ENCODE data around the gene RARA.
A peak's percentile ranks its signal among the peaks of the same experiment; 100 is the strongest.

The RARA gene

DNA sequence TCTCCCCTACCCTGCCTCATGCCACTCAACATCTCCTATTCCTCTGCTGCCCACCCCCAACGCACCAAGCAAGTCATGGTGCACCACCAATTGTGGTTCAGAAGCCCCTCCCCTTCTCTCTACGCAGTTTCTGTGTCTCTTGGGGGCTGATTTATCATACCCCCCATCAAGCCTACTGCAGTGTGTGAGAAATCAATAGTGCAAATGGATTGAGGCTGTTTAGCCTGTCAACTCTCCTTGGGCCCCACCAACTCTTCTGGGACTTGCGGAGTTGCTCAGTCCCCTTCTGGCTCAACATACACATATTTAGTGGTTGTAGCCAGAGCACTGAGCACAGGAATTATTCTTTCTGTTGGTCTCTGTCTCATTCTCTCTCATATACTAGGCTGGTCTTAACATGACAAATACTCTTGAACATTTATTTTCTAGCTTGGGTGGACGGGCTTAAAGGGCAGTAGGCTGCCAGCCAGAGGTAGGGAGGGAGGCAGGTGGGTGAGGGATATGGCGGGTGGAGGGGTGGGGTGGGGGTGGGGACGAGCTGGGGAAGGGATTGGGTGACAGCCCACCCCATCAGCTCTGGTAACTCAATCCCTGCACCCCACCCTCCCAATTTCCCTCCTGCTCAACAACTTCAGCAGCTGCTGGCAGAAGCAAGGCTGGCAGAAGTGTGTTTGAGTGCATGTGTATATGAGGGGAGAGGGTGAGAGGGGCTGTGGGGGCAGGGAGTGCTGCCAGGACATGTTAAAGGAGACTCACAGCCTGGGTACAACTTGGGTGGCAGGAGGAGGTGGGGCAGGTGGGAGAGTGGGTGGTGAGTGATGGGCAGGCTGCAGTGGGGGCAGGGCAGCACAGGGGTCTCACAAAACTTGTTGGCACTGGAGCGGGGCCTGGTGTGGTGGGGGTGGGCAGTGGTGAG, 4.9 kb downstream of the RARA start (continued):
- TF ChIP-seq, protein P1, sequence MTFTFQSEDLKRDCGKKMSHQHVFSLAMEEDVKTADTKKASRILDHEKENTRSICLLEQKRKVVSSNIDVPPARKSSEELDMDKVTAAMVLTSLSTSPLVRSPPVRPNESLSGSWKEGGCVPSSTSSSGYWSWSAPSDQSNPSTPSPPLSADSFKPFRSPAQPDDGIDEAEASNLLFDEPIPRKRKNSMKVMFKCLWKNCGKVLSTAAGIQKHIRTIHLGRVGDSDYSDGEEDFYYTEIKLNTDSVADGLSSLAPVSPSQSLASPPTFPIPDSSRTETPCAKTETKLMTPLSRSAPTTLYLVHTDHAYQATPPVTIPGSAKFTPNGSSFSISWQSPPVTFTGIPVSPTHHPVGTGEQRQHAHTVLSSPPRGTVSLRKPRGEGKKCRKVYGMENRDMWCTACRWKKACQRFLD (tag by site-specific recombination; IDR thresholded peaks at IDR 0.05): no peak
- TF ChIP-seq, protein P2, sequence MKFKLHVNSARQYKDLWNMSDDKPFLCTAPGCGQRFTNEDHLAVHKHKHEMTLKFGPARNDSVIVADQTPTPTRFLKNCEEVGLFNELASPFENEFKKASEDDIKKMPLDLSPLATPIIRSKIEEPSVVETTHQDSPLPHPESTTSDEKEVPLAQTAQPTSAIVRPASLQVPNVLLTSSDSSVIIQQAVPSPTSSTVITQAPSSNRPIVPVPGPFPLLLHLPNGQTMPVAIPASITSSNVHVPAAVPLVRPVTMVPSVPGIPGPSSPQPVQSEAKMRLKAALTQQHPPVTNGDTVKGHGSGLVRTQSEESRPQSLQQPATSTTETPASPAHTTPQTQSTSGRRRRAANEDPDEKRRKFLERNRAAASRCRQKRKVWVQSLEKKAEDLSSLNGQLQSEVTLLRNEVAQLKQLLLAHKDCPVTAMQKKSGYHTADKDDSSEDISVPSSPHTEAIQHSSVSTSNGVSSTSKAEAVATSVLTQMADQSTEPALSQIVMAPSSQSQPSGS (tag by site-specific recombination; IDR thresholded peaks at IDR 0.05; ENCODE audit: low read depth): no peak
- TF ChIP-seq ZNF521 (tag by site-specific recombination; IDR thresholded peaks at IDR 0.05) (no peak), ZNF24 (tag by site-specific recombination; IDR thresholded peaks at IDR 0.05) (no peak), ZNF600 (tag by site-specific recombination; IDR thresholded peaks at IDR 0.05) (no peak), ZNF248 (tag by site-specific recombination; IDR thresholded peaks at IDR 0.05) (no peak), SCRT1 (tag by site-specific recombination; IDR thresholded peaks at IDR 0.05; ENCODE audit: borderline replicate concordance) (no peak), ZFHX2 (tag by site-specific recombination; conservative IDR thresholded peaks at IDR 0.05) (peak; percentile 84), ZNF623 (tag by site-specific recombination; IDR thresholded peaks at IDR 0.05) (no peak), YY1 (tag by site-specific recombination; IDR thresholded peaks at IDR 0.05) (no peak), GLIS1 (tag by site-specific recombination; IDR thresholded peaks at IDR 0.05) (peak; percentile 99), GLIS2 (tag by site-specific recombination; IDR thresholded peaks at IDR 0.05) (peak; percentile 72; the same call in 1 of the 2 replicates), ZNF677 (tag by site-specific recombination; IDR thresholded peaks at IDR 0.05) (no peak), ZXDB (tag by site-specific recombination; IDR thresholded peaks at IDR 0.05) (no peak), ZNF2 (tag by site-specific recombination; IDR thresholded peaks at IDR 0.05) (no peak), ZNF341 (tag by site-specific recombination; IDR thresholded peaks at IDR 0.05; ENCODE audit: low read depth) (no peak), ZNF426 (tag by site-specific recombination; IDR thresholded peaks at IDR 0.05) (no peak), ZNF791 (tag by site-specific recombination; IDR thresholded peaks at IDR 0.05) (no peak), REPIN1 (tag by site-specific recombination; IDR thresholded peaks at IDR 0.05; ENCODE audit: low read depth) (no peak), ZBTB20 (tag by site-specific recombination; IDR thresholded peaks at IDR 0.05) (no peak), ZNF138 (tag by site-specific recombination; IDR thresholded peaks at IDR 0.05; ENCODE audit: borderline replicate concordance) (no peak), ZNF366 (tag by site-specific recombination; conservative IDR thresholded peaks at IDR 0.05) (no peak), ZNF768 (tag by site-specific recombination; IDR thresholded peaks at IDR 0.05) (no peak), ZNF174 (tag by site-specific recombination; IDR thresholded peaks at IDR 0.05) (no peak)
- TF ChIP-seq, protein P3, sequence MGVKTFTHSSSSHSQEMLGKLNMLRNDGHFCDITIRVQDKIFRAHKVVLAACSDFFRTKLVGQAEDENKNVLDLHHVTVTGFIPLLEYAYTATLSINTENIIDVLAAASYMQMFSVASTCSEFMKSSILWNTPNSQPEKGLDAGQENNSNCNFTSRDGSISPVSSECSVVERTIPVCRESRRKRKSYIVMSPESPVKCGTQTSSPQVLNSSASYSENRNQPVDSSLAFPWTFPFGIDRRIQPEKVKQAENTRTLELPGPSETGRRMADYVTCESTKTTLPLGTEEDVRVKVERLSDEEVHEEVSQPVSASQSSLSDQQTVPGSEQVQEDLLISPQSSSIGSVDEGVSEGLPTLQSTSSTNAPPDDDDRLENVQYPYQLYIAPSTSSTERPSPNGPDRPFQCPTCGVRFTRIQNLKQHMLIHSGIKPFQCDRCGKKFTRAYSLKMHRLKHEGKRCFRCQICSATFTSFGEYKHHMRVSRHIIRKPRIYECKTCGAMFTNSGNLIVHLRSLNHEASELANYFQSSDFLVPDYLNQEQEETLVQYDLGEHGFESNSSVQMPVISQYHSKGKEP (tag by site-specific recombination; IDR thresholded peaks at IDR 0.05): no peak
- TF ChIP-seq, protein P4, sequence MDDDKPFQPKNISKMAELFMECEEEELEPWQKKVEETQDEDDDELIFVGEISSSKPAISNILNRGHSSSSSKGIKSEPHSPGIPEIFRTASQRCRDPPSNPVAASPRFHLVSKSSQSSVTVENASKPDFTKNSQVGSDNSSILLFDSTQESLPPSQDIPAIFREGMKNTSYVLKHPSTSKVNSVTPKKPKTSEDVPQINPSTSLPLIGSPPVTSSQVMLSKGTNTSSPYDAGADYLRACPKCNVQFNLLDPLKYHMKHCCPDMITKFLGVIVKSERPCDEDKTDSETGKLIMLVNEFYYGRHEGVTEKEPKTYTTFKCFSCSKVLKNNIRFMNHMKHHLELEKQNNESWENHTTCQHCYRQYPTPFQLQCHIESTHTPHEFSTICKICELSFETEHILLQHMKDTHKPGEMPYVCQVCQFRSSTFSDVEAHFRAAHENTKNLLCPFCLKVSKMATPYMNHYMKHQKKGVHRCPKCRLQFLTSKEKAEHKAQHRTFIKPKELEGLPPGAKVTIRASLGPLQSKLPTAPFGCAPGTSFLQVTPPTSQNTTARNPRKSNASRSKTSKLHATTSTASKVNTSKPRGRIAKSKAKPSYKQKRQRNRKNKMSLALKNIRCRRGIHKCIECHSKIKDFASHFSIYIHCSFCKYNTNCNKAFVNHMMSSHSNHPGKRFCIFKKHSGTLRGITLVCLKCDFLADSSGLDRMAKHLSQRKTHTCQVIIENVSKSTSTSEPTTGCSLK (tag by site-specific recombination; IDR thresholded peaks at IDR 0.05): no peak
- TF ChIP-seq, protein P5, sequence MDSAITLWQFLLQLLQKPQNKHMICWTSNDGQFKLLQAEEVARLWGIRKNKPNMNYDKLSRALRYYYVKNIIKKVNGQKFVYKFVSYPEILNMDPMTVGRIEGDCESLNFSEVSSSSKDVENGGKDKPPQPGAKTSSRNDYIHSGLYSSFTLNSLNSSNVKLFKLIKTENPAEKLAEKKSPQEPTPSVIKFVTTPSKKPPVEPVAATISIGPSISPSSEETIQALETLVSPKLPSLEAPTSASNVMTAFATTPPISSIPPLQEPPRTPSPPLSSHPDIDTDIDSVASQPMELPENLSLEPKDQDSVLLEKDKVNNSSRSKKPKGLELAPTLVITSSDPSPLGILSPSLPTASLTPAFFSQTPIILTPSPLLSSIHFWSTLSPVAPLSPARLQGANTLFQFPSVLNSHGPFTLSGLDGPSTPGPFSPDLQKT (IDR thresholded peaks at IDR 0.05; ENCODE audit: borderline replicate concordance, low read depth, low read length): no peak
- TF ChIP-seq, protein P6, sequence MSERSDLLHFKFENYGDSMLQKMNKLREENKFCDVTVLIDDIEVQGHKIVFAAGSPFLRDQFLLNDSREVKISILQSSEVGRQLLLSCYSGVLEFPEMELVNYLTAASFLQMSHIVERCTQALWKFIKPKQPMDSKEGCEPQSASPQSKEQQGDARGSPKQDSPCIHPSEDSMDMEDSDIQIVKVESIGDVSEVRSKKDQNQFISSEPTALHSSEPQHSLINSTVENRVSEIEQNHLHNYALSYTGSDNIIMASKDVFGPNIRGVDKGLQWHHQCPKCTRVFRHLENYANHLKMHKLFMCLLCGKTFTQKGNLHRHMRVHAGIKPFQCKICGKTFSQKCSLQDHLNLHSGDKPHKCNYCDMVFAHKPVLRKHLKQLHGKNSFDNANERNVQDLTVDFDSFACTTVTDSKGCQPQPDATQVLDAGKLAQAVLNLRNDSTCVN (tag by site-specific recombination; optimal IDR thresholded peaks at IDR 0.05): no peak
- TF ChIP-seq, protein P7, sequence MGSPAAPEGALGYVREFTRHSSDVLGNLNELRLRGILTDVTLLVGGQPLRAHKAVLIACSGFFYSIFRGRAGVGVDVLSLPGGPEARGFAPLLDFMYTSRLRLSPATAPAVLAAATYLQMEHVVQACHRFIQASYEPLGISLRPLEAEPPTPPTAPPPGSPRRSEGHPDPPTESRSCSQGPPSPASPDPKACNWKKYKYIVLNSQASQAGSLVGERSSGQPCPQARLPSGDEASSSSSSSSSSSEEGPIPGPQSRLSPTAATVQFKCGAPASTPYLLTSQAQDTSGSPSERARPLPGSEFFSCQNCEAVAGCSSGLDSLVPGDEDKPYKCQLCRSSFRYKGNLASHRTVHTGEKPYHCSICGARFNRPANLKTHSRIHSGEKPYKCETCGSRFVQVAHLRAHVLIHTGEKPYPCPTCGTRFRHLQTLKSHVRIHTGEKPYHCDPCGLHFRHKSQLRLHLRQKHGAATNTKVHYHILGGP (tag by site-specific recombination; IDR thresholded peaks at IDR 0.05): no peak
